IMR-90 (cell line): ENCODE data around the gene EXOC6. TPM values are rescaled to one million over a fixed set of nuclear protein-coding genes. Genes with fewer than 3 reads are reported as not detected.
A peak's percentile ranks its signal among the peaks of the same experiment; 100 is the strongest.

Experiments
- ATAC-seq: fragments of 200-7000 bp; cut with Tn5 transposase; 2 replicates; pipeline ENCODE4 v1.9.1; 2020; ENCODE audit warnings: low read depth, mild to moderate bottlenecking, moderate library complexity
- BruUV-seq: library from RNA; stranded (reverse); fragments of 400-500 nt; replicated peaks from 2 replicates; lab custom pipeline; 2021; lab: Mats Ljungman, UMichigan
- CTCF ChIA-PET: fragments of 300-600 bp; formaldehyde crosslinking; extraction: SDS; loops from one replicate; lab custom pipeline; 2021; ENCODE audit warnings: antibody characterized with exemption; lab: Yijun Ruan, JAX
- POLR2A ChIA-PET: fragments of 300-600 bp; sonication (Branson Sonifier 250); formaldehyde crosslinking; loops from one replicate; lab custom pipeline; 2022; ENCODE audit warnings: antibody characterized with exemption; ENCODE audit not compliant: unreplicated experiment; lab: Charles Lee
- DNase-seq: peaks from one replicate; pipeline ENCODE4 v3.0.0; 2013
- H2AFZ ChIP-seq: replicated peaks from 2 replicates; pipeline ENCODE3; 2013; ENCODE audit warnings: low read length, mild to moderate bottlenecking; ENCODE audit not compliant: poor library complexity
- H2AK5ac ChIP-seq: 2 replicates; pipeline ENCODE4 v1.6.1; 2013; ENCODE audit warnings: low read depth, low read length, inconsistent platforms
- H2AK9ac ChIP-seq: replicated peaks from 2 replicates; pipeline ENCODE3; 2013; ENCODE audit warnings: mild to moderate bottlenecking, low read depth, low read length, moderate library complexity; ENCODE audit not compliant: poor library complexity
- H2BK120ac ChIP-seq: 2 replicates; pipeline ENCODE4 v1.6.1; 2013; ENCODE audit warnings: low read depth, low read length, inconsistent platforms
- H2BK15ac ChIP-seq: 3 replicates; pipeline ENCODE4 v1.6.1; 2013; ENCODE audit warnings: low read depth, low read length, inconsistent platforms
- H2BK20ac ChIP-seq: 2 replicates; pipeline ENCODE4 v1.6.1; 2013; ENCODE audit warnings: low read depth, mild to moderate bottlenecking, inconsistent platforms, low read length, moderate library complexity
- H2BK5ac ChIP-seq: 2 replicates; pipeline ENCODE4 v1.6.1; 2013; ENCODE audit warnings: mild to moderate bottlenecking, low read depth, low read length, inconsistent platforms; ENCODE audit not compliant: poor library complexity, severe bottlenecking
- H3K14ac ChIP-seq: replicated peaks from 2 replicates; pipeline ENCODE4 v1.6.1; 2013; ENCODE audit warnings: low read depth, low read length, inconsistent platforms
- H3K18ac ChIP-seq: 2 replicates; pipeline ENCODE4 v1.6.1; 2013; ENCODE audit warnings: low read depth, low read length, control low read depth
- H3K23ac ChIP-seq: 2 replicates; pipeline ENCODE4 v1.6.1; 2013; ENCODE audit warnings: low read depth, low read length, inconsistent platforms
- H3K27ac ChIP-seq: 2 replicates; pipeline ENCODE4 v1.5.1; 2013; ENCODE audit warnings: mild to moderate bottlenecking, control low read depth, low read length; ENCODE audit not compliant: insufficient read depth
- H3K27me3 ChIP-seq: 2 replicates; pipeline ENCODE4 v1.6.1; 2013; ENCODE audit warnings: low read length; ENCODE audit not compliant: control insufficient read depth, insufficient read depth
- H3K36me3 ChIP-seq: 2 replicates; pipeline ENCODE4 v1.6.1; 2013; ENCODE audit warnings: low read length, mixed read lengths; ENCODE audit not compliant: control insufficient read depth, insufficient read depth
- H3K4ac ChIP-seq: 2 replicates; pipeline ENCODE4 v1.6.1; 2013; ENCODE audit warnings: low read depth, low read length, inconsistent platforms
- H3K4me1 ChIP-seq: 2 replicates; pipeline ENCODE4 v1.6.1; 2013; ENCODE audit warnings: low read length, mixed read lengths; ENCODE audit not compliant: control insufficient read depth, insufficient read depth
- H3K4me2 ChIP-seq: 2 replicates; pipeline ENCODE4 v1.6.1; 2013; ENCODE audit warnings: low read depth, mild to moderate bottlenecking, control low read depth, low read length, moderate library complexity
- H3K4me3 ChIP-seq: 2 replicates; pipeline ENCODE4 v1.5.1; 2013; ENCODE audit warnings: low read depth, mild to moderate bottlenecking, control low read depth, low read length, moderate library complexity; ENCODE audit not compliant: insufficient read depth
- H3K56ac ChIP-seq: 2 replicates; pipeline ENCODE4 v1.6.1; 2013; ENCODE audit warnings: low read length, inconsistent platforms; ENCODE audit not compliant: insufficient read depth; ENCODE audit errors: extremely low read depth
- H3K79me1 ChIP-seq, 2 experiments: 2 replicates each; pipeline ENCODE4 v1.6.1; 2013; ENCODE audit warnings: low read length in 2 of 2, inconsistent platforms in 1 of 2, low read depth in 1 of 2
- H3K9ac ChIP-seq: 2 replicates; pipeline ENCODE4 v1.6.1; 2013; ENCODE audit warnings: low read depth, low read length, control low read depth
- H3K9me1 ChIP-seq: 2 replicates; pipeline ENCODE4 v1.6.1; 2013; ENCODE audit warnings: low read length, inconsistent platforms; ENCODE audit not compliant: insufficient read depth
- H3K9me3 ChIP-seq: 2 replicates; pipeline ENCODE4 v1.6.1; 2013; ENCODE audit warnings: low read length; ENCODE audit not compliant: control insufficient read depth, insufficient read depth
- H4K20me1 ChIP-seq: 2 replicates; pipeline ENCODE4 v1.6.1; 2013; ENCODE audit warnings: low read length, inconsistent platforms; ENCODE audit not compliant: insufficient read depth
- H4K5ac ChIP-seq: 2 replicates; pipeline ENCODE4 v1.6.1; 2013; ENCODE audit warnings: mild to moderate bottlenecking, low read depth, low read length, control low read depth
- H4K8ac ChIP-seq, 2 experiments: 2 replicates each; pipeline ENCODE4 v1.6.1; 2013; ENCODE audit warnings: low read depth in 2 of 2, low read length in 2 of 2, control low read depth in 1 of 2, inconsistent platforms in 1 of 2
- H4K91ac ChIP-seq: 2 replicates; pipeline ENCODE4 v1.6.1; 2013; ENCODE audit warnings: low read depth, low read length, inconsistent platforms; ENCODE audit not compliant: insufficient read depth
- BHLHE40 ChIP-seq: fragments of 150-350 bp; IDR thresholded peaks from 2 replicates; pipeline ENCODE4 v1.6.1; 2016; ENCODE audit warnings: mild to moderate bottlenecking, low read depth, low read length
- CEBPB ChIP-seq: IDR thresholded peaks from 2 replicates; pipeline ENCODE4 v1.6.1; 2012; ENCODE audit warnings: low read depth, low read length, improper control_type of control experiment
- NFE2L2 ChIP-seq: fragments of 150-350 bp; IDR thresholded peaks from 2 replicates; pipeline ENCODE4 v1.6.1; 2016; ENCODE audit warnings: low read depth, mild to moderate bottlenecking, low read length
- POLR2A ChIP-seq: IDR thresholded peaks from 2 replicates; pipeline ENCODE4 v1.6.1; 2012; ENCODE audit warnings: mild to moderate bottlenecking, low read depth, low read length
- RCOR1 ChIP-seq: IDR thresholded peaks from 2 replicates; pipeline ENCODE4 v1.6.1; 2012; ENCODE audit warnings: mild to moderate bottlenecking, low read length, improper control_type of control experiment; ENCODE audit not compliant: insufficient replicate concordance
- RFX5 ChIP-seq: IDR thresholded peaks from 2 replicates; pipeline ENCODE4 v1.8.0; 2012; ENCODE audit warnings: low read depth, mild to moderate bottlenecking, low read length, moderate library complexity
- WGBS, 2 experiments: methylation state at CpG; one replicate each; pipeline versions ENCODE4 v1.1.5 to v1.1.7; 2013; ENCODE audit warnings: missing lambda C conversion rate in 2 of 2; ENCODE audit not compliant: insufficient read length in 1 of 2; ENCODE audit errors: extremely low coverage in 2 of 2; 5-methylcytosine and 5-hydroxymethylcytosine counted together
- dilution Hi-C: fragments of 300-500 bp; cut with HindIII; formaldehyde crosslinking; loops from one replicate; pipeline ENCODE4 v1.14.3; 2018; ENCODE audit warnings: low sequenced_read_pairs; ENCODE audit not compliant: unreplicated experiment
- in situ Hi-C: fragments of 300-500 bp; cut with MboI; formaldehyde crosslinking; loops from 3 replicates; pipeline ENCODE4 v1.14.3; 2019; ENCODE audit warnings: low sequenced_read_pairs, inconsistent platforms, mixed read lengths
- intact Hi-C: fragments of 100-400 bp; cut with micrococcal nuclease; formaldehyde crosslinking; loops from 2 replicates; pipeline ENCODE4 v1.10.0; 2022
- polyA plus RNA-seq, 3 experiments: library from polyadenylated mRNA; depleted of rRNA; stranded (reverse); fragments of >200 nt; gene quantifications; 2 replicates each; pipeline ENCODE4 v1.2.3, GENCODE V29; 2012; ENCODE audit warnings: low replicate concordance in 1 of 3
- total RNA-seq: library from RNA; depleted of rRNA; stranded (reverse); fragments of >200 nt; gene quantifications from 2 replicates; pipeline ENCODE4 v1.2.3, GENCODE V29; 2012
- TF ChIP-seq, protein P1 (sequence below): fragments of 150-350 bp; IDR thresholded peaks from 2 replicates; pipeline ENCODE4 v1.6.1; 2017; ENCODE audit warnings: mild to moderate bottlenecking, antibody characterized with exemption, low read length, low read depth

The EXOC6 gene
- total and polyA plus RNA-seq, 2 of the 4 experiments (the other 2 are of a cell fraction): 4.5 to 11.5 TPM

DNA sequence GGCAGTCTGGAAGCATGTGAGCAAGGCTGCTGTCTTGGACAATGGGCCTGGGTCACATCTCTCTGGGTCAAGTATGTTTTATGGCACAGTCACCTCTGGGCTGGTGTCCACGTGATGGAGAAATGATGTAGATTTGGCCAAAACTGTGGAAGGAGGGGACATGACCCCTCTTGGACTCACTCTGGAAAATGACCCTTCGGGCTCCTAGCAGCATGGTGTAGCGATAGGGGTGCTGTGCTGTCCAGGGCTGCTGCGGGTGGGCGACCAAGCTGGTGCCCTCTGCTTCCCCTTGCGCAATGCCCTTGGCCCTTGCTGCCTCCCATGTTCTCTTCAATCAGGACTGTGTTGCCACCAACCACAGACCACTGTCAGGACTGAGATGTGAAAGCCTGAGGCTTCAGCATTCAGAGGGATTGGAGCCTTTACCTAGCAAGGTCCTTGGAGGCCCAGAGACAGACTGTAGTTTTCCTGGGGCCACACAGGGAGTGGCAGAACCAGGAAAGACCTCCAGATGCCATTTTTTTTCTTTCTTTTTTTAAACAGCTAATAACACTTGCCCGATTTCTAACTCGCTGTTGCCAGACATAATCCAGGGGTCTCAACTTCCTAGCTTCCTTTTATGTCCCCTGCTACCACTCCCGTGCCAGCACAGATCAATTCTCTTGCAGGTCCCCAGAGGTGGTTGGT, 231.5 kb downstream of the EXOC6 start:
- POLR2A ChIA-PET: interaction anchor here (0.5 kb wide), 1 partner anchor 21 kb away, joined by 3 read pairs; no protein-coding TSS in a partner anchor
- H3K4me1 ChIP-seq: peaks cover 2% of the 10 kb centered on the region; the same call in 1 of the 2 replicates

More for the DNA sequence above, 231.5 kb downstream of the EXOC6 start:
- in situ Hi-C loops: loop anchor here (5.0 to 10.0 kb wide), 2 partner anchors 212 to 435 kb away; no protein-coding TSS in a partner anchor
- Histone ChIP-seq H2BK120ac (no peak overlapping the region; the same call in 1 of the 2 replicates), H3K18ac (no peak overlapping the region), H3K79me1 (no peaks in the 10 kb centered on the region), H4K5ac (no peak overlapping the region), H3K4ac (no peak overlapping the region), H3K9me3 (no peaks in the 10 kb centered on the region), H3K9me1 (no peaks in the 10 kb centered on the region), H2BK20ac (no peak overlapping the region), H4K20me1 (no peaks in the 10 kb centered on the region), H3K4me2 (peak overlapping the region; percentile 81), H3K27me3 (peaks cover 30% of the 10 kb centered on the region), H3K23ac (no peak overlapping the region), H3K9ac (no peak overlapping the region), H3K36me3 (no peaks in the 10 kb centered on the region), H4K91ac (no peak overlapping the region), H3K14ac (0 out of 2 replicates have a peak overlapping the region, but pooled peaks have one; percentile 18), H3K56ac (no peak overlapping the region), H2AK5ac (no peak overlapping the region), H2AFZ (peak overlapping the region; percentile 71), H2BK15ac (no peak overlapping the region), H2AK9ac (no peak overlapping the region), H4K8ac (peak overlapping the region in 1 of 2 experiments; percentile 41; a peak in 1 of 4 replicates), H3K27ac (no peak overlapping the region), H2BK5ac (no peak overlapping the region), H3K4me3 (no peak overlapping the region)
- DNase-seq: no peak
- no TSS peak for BruUV-seq
- intact Hi-C loops: loop anchor here (1.0 to 2.0 kb wide), 3 partner anchors 209 to 431 kb away; no protein-coding TSS in a partner anchor
- WGBS, 2 experiments: 67% methylated on average over 3 of the region's 9 CpGs; no CpG with 5 or more reads in 1 of the 2 experiments
- TF ChIP-seq, protein P1, sequence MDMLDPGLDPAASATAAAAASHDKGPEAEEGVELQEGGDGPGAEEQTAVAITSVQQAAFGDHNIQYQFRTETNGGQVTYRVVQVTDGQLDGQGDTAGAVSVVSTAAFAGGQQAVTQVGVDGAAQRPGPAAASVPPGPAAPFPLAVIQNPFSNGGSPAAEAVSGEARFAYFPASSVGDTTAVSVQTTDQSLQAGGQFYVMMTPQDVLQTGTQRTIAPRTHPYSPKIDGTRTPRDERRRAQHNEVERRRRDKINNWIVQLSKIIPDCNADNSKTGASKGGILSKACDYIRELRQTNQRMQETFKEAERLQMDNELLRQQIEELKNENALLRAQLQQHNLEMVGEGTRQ: no peak
- TF ChIP-seq RFX5 (no peak), NFE2L2 (no peak), BHLHE40 (no peak), RCOR1 (no peak), CEBPB (peak; percentile 70), POLR2A (no peak)
- CTCF ChIA-PET: interaction anchor here (0.7 to 1.4 kb wide), 5 partner anchors 12 to 1832 kb away, joined by 3 to 5 read pairs (median 4); no protein-coding TSS in a partner anchor
- dilution Hi-C loops: no loop called here
- ATAC-seq: no peak
